ENCODE data around the gene ZDHHC11. TPM values are rescaled to one million over a fixed set of nuclear protein-coding genes. Genes with fewer than 3 reads are reported as not detected.
"Not testable (repeated sequence)": the region's sequence is repeated elsewhere in the genome, so short reads cannot be mapped to it uniquely, and the experiment has no call there.

The ZDHHC11 gene
- total RNA-seq, 1 experiment from 2014 or later: 0.12 TPM

GRCh38 chr5:880816-881550 lies 30.2 kb upstream of the ZDHHC11 start:
- DNase-seq (ENCODE audit: low read depth): no peak

- DNase-seq (ENCODE audit: low read depth): not testable (repeated sequence)
These were observed 27.9 kb upstream of the ZDHHC11 start for GRCh38 chr5:878677-879076.

GRCh38 chr5:878125-878524 lies 27.3 kb upstream of the ZDHHC11 start:
- DNase-seq (ENCODE audit: low read depth): no peak

- DNase-seq (ENCODE audit: low read depth): no peak
These were observed 25.9 kb upstream of the ZDHHC11 start for GRCh38 chr5:876398-877365.

- DNase-seq (ENCODE audit: low read depth): no peak
These were observed 25.1 kb upstream of the ZDHHC11 start for GRCh38 chr5:875931-876330.

- DNase-seq (ENCODE audit: low read depth): no peak
These were observed 22.5 kb upstream of the ZDHHC11 start for GRCh38 chr5:873328-873727.

- DNase-seq (ENCODE audit: low read depth): no peak
These were observed 21.5 kb upstream of the ZDHHC11 start for GRCh38 chr5:872301-872700.

- DNase-seq (ENCODE audit: low read depth): no peak
These were observed 21.0 kb upstream of the ZDHHC11 start for GRCh38 chr5:871596-872298.

- no peak for DNase-seq (ENCODE audit: low read depth)
These were observed 20.2 kb upstream of the ZDHHC11 start for GRCh38 chr5:870956-871355.

GRCh38 chr5:868428-869135 lies 17.8 kb upstream of the ZDHHC11 start:
- no peak for DNase-seq (ENCODE audit: low read depth)

- DNase-seq (ENCODE audit: low read depth): no peak
These were observed 16.6 kb upstream of the ZDHHC11 start for GRCh38 chr5:867300-867870.

GRCh38 chr5:865771-866170 lies 15.0 kb upstream of the ZDHHC11 start:
- no peak for DNase-seq (ENCODE audit: low read depth)

GRCh38 chr5:865168-865521 lies 14.4 kb upstream of the ZDHHC11 start:
- DNase-seq (ENCODE audit: low read depth): no peak

- no peak for DNase-seq (ENCODE audit: low read depth)
These were observed 13.8 kb upstream of the ZDHHC11 start for GRCh38 chr5:864492-865167.

- DNase-seq (ENCODE audit: low read depth): no peak
These were observed 12.5 kb upstream of the ZDHHC11 start for GRCh38 chr5:863244-863805.

- DNase-seq (ENCODE audit: low read depth): peak; percentile 54
These were observed 11.8 kb upstream of the ZDHHC11 start for GRCh38 chr5:862367-863243.

- no peak for DNase-seq (ENCODE audit: low read depth)
These were observed 10.9 kb upstream of the ZDHHC11 start for GRCh38 chr5:861442-862366.

GRCh38 chr5:860506-861150 lies 9.8 kb upstream of the ZDHHC11 start:
- no peak for DNase-seq (ENCODE audit: low read depth)

Measured in RPMI7951 (cell line).